HepG2 (cell line): ENCODE data around the gene PIGV. TPM values are rescaled to one million over a fixed set of nuclear protein-coding genes. Genes with fewer than 3 reads are reported as not detected.

Experiments used
- ATF2 ChIP-seq: sonication (generic); formaldehyde crosslinking; IDR thresholded peaks from 2 replicates; pipeline ENCODE4 v1.4.0; 2020; ENCODE audit warnings: missing genetic modification reagents
- ATF6 ChIP-seq: sonication (generic); formaldehyde crosslinking; conservative IDR thresholded peaks from 2 replicates; pipeline ENCODE4 v1.4.0; 2020; ENCODE audit warnings: missing genetic modification reagents
- CREB3 ChIP-seq: sonication (generic); formaldehyde crosslinking; IDR thresholded peaks from 2 replicates; pipeline ENCODE4 v1.5.0; 2020; ENCODE audit warnings: missing genetic modification reagents
- ETS1 ChIP-seq: sonication (generic); formaldehyde crosslinking; IDR thresholded peaks from 2 replicates; pipeline ENCODE4 v1.4.0; 2020; ENCODE audit warnings: missing genetic modification reagents
- FOXK1 ChIP-seq: sonication (generic); formaldehyde crosslinking; IDR thresholded peaks from 2 replicates; pipeline ENCODE4 v1.4.0; 2020; ENCODE audit warnings: low read depth, missing genetic modification reagents, borderline replicate concordance
- GLI4 ChIP-seq: sonication (generic); formaldehyde crosslinking; IDR thresholded peaks from 2 replicates; pipeline ENCODE4 v1.5.1; 2020; ENCODE audit warnings: missing genetic modification reagents, mild to moderate bottlenecking, moderate library complexity, borderline replicate concordance
- HHEX ChIP-seq: IDR thresholded peaks from 2 replicates; pipeline ENCODE4 v1.6.1; 2016; ENCODE audit warnings: control low read depth
- HNRNPL ChIP-seq: fragments of 200-400 bp; formaldehyde crosslinking; IDR thresholded peaks from 2 replicates; pipeline ENCODE4 v1.6.1; 2017; ENCODE audit warnings: mild to moderate bottlenecking, low read depth, low read length
- MIER3 ChIP-seq: IDR thresholded peaks from 2 replicates; pipeline ENCODE4 v1.6.1; 2016; ENCODE audit warnings: missing compliant biosample characterization, borderline replicate concordance
- MXD4 ChIP-seq: IDR thresholded peaks from 2 replicates; pipeline ENCODE4 v1.6.1; 2016; ENCODE audit warnings: mild to moderate bottlenecking, missing biosample characterization, missing genetic modification reagents
- NR3C1 ChIP-seq: sonication (generic); formaldehyde crosslinking; IDR thresholded peaks from 2 replicates; pipeline ENCODE4 v1.4.0; 2020; ENCODE audit warnings: missing genetic modification reagents
- PAWR ChIP-seq: sonication (generic); formaldehyde crosslinking; IDR thresholded peaks from 2 replicates; pipeline ENCODE4 v1.4.0; 2020; ENCODE audit warnings: missing genetic modification reagents, mild to moderate bottlenecking, borderline replicate concordance
- PRMT3 ChIP-seq: sonication (generic); formaldehyde crosslinking; IDR thresholded peaks from 2 replicates; pipeline ENCODE4 v1.8.1; 2022; ENCODE audit warnings: low read depth, mild to moderate bottlenecking, moderate library complexity, missing genetic modification reagents, borderline replicate concordance
- RFX3 ChIP-seq: IDR thresholded peaks from 2 replicates; pipeline ENCODE4 v1.6.1; 2016; ENCODE audit warnings: missing biosample characterization, missing genetic modification reagents
- ZFP62 ChIP-seq: sonication (generic); formaldehyde crosslinking; IDR thresholded peaks from 2 replicates; pipeline ENCODE4 v1.4.0; 2020; ENCODE audit warnings: missing genetic modification reagents
- ZNF446 ChIP-seq: sonication (generic); formaldehyde crosslinking; IDR thresholded peaks from 2 replicates; pipeline ENCODE4 v1.5.0; 2020; ENCODE audit warnings: mild to moderate bottlenecking, missing genetic modification reagents
- ZNF501 ChIP-seq: sonication (generic); formaldehyde crosslinking; IDR thresholded peaks from 2 replicates; pipeline ENCODE4 v1.5.1; 2020; ENCODE audit warnings: mild to moderate bottlenecking, moderate library complexity, missing genetic modification reagents
- ZNF557 ChIP-seq: sonication (generic); formaldehyde crosslinking; IDR thresholded peaks from 2 replicates; pipeline ENCODE4 v1.4.0; 2020; ENCODE audit warnings: missing genetic modification reagents
- ZNF569 ChIP-seq: sonication (generic); formaldehyde crosslinking; IDR thresholded peaks from 2 replicates; pipeline ENCODE4 v1.5.0; 2020; ENCODE audit warnings: mild to moderate bottlenecking, missing genetic modification reagents, moderate library complexity, borderline replicate concordance
- ZSCAN21 ChIP-seq: sonication (generic); formaldehyde crosslinking; IDR thresholded peaks from 2 replicates; pipeline ENCODE4 v1.8.0; 2022; ENCODE audit warnings: mild to moderate bottlenecking, missing genetic modification reagents, moderate library complexity, borderline replicate concordance
- polyA plus RNA-seq, 8 experiments: library from polyadenylated mRNA; depleted of rRNA in 3 of 8; stranded (reverse) in 7 of 8; unstranded in 1 of 8; fragments of >200 nt; fragmentation: Illumina TruSeq in 4 of 8; extraction: Trizol in 4 of 8; gene quantifications; 2 replicates each; pipeline versions ENCODE4 v1.2.1 to v1.2.3, GENCODE V29; 2011 to 2016; ENCODE audit warnings: low read depth in 4 of 8, missing spikeins in 1 of 8, mixed read lengths in 1 of 8; ENCODE audit not compliant: insufficient read depth in 1 of 8
- total RNA-seq, 5 experiments: library from RNA; depleted of rRNA; stranded (reverse); fragments of >200 nt; fragmentation: Illumina TruSeq; extraction: Trizol; gene quantifications; 2 replicates each; pipeline ENCODE4 v1.2.3, GENCODE V29; 2016; ENCODE audit warnings: low read depth in 1 of 5

Gene PIGV
- total and polyA plus RNA-seq, 2 of the 13 experiments (the other 11 are each of a cell fraction or from before 2014, with no cell fraction given) = 13.5 to 22.7 TPM

GRCh38 chr1:26826261-26827105 lies 38.7 kb downstream of the PIGV start, which contains the start of gene ZDHHC18 (continued):
- 0 out of 2 replicates have a peak, but pooled peaks have one; percentile 11 for TF ChIP-seq ZSCAN21 (CRISPR knock-in tag)
- no peak for TF ChIP-seq ZNF446
- TF ChIP-seq PAWR (CRISPR knock-in tag) = no peak
- no peak for TF ChIP-seq GLI4 (CRISPR knock-in tag)
- TF ChIP-seq ATF2 (CRISPR knock-in tag) = no peak
- TF ChIP-seq ZFP62 (CRISPR knock-in tag) = no peak
- no peak for TF ChIP-seq ATF6 (CRISPR knock-in tag)
- no peak for TF ChIP-seq CREB3 (CRISPR knock-in tag)
- peak; percentile 66; the same call in 1 of the 2 replicates for TF ChIP-seq HNRNPL
- TF ChIP-seq ZNF569 = no peak
- TF ChIP-seq MXD4 = 0 out of 2 replicates have a peak, but pooled peaks have one; percentile 23
- TF ChIP-seq HHEX (CRISPR knock-in tag) = no peak
- no peak for TF ChIP-seq FOXK1 (CRISPR knock-in tag)
- TF ChIP-seq MIER3 (CRISPR knock-in tag) = no peak
- TF ChIP-seq ETS1 = 0 out of 2 replicates have a peak, but pooled peaks have one; percentile 16
- no peak for TF ChIP-seq RFX3 (CRISPR knock-in tag)
- 0 out of 2 replicates have a peak, but pooled peaks have one; percentile 20 for TF ChIP-seq ZNF501 (CRISPR knock-in tag)
- no peak for TF ChIP-seq PRMT3
- no peak for TF ChIP-seq NR3C1 (CRISPR knock-in tag)
- no peak for TF ChIP-seq ZNF557 (CRISPR knock-in tag)
